Measurements from ENCODE around the gene ARL5C.

- TF ChIP-seq POLR2A (IDR thresholded peaks at IDR 0.05; ENCODE audit: low read depth, low read length) (no peak), POLR2AphosphoS5 (IDR thresholded peaks at IDR 0.05; ENCODE audit: low read depth, low read length) (no peak), TAF1 (IDR thresholded peaks at IDR 0.05; ENCODE audit: borderline replicate concordance, low read depth, low read length) (no peak)
Observed at GRCh38 chr17:39170109-39170508, 4.1 kb upstream of the ARL5C start.

Measured in GM12892 (cell line).